Measurements from ENCODE around the gene TRMT44.
A peak's percentile ranks its signal among the peaks of the same experiment; 100 is the strongest.

The TRMT44 gene

DNA sequence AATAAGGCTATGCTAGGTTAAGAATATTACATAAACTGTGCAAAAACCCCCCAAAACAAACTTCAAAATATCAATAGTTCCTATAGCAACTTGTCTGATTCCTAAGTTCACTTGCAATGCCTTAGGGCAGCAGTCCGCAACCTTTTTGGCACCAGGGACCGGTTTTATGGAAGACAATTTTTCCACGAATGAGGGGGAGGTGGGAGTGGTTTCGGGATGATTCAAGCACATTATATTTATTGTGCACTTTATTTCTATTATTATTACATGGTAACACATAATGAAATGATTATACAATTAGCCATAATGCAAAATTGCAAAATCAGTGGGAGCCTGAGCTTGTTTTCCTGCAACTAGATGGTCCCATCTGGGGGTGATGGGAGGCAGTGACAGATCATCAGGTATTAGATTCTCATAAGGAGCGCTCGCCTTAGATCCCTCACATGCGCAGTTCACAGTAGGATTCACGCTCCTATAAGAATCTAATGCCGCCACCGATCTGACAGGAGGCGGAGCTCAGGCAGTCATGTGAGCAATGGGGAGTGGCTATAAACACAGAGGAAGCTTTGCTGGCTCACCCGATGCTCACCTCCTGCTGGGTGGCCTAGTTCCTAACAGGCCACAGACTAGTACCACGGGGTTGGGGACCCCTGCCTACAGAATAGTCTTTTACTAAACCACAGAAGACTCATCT lies 39.8 kb upstream of the TRMT44 start:
- Histone ChIP-seq H3K36me3 (ENCODE audit: control insufficient read depth in 1 of 2, insufficient read depth in 2 of 2, low read length in 2 of 2) (peaks cover 34 to 43% of the 10 kb centered on the region in 2 experiments), H3K27me3 (ENCODE audit: insufficient read depth, low read length) (no peaks in the 10 kb centered on the region), H2BK5ac (ENCODE audit: low read depth, low read length, poor library complexity) (no peak overlapping the region), H3K14ac (ENCODE audit: low read length) (no peak overlapping the region), H3K9ac (ENCODE audit: low read length) (no peak overlapping the region), H3K23ac (ENCODE audit: low read length) (no peak overlapping the region), H2BK120ac (ENCODE audit: insufficient read depth, low read length, poor library complexity) (no peak overlapping the region), H3K4ac (ENCODE audit: low read depth, low read length) (no peak overlapping the region), H2BK12ac (ENCODE audit: low read length) (no peak overlapping the region), H3K4me1 (ENCODE audit: control insufficient read depth in 1 of 2, insufficient read depth in 2 of 2, low read length in 2 of 2) (peaks cover 0 to 7% of the 10 kb centered on the region in 2 experiments), H3K4me3 (ENCODE audit: low read depth, low read length) (no peak overlapping the region), H3K18ac (ENCODE audit: low read length) (no peak overlapping the region), H3K79me1 (ENCODE audit: low read length) (peaks cover 2% of the 10 kb centered on the region), H2AFZ (ENCODE audit: insufficient read depth, low read length, poor library complexity) (no peak overlapping the region), H3K79me2 (ENCODE audit: control insufficient read depth, insufficient read depth, low read length, poor library complexity) (no peaks in the 10 kb centered on the region), H3K4me2 (ENCODE audit: low read length) (no peak overlapping the region), H4K91ac (ENCODE audit: low read depth, low read length) (no peak overlapping the region), H2AK5ac (ENCODE audit: low read length) (no peak overlapping the region), H4K12ac (ENCODE audit: low read depth, low read length) (no peak overlapping the region), H4K8ac (ENCODE audit: low read depth, low read length) (no peak overlapping the region), H3K9me3 (ENCODE audit: insufficient read depth, low read depth, low read length) (no peaks in the 10 kb centered on the region), H3K27ac (ENCODE audit: low read depth, low read length) (no peak overlapping the region)
- no peak for DNase-seq
- no CpG with 5 or more reads among the region's 13 CpGs for WGBS (ENCODE audit: extremely low coverage, insufficient coverage, insufficient read length)

DNA sequence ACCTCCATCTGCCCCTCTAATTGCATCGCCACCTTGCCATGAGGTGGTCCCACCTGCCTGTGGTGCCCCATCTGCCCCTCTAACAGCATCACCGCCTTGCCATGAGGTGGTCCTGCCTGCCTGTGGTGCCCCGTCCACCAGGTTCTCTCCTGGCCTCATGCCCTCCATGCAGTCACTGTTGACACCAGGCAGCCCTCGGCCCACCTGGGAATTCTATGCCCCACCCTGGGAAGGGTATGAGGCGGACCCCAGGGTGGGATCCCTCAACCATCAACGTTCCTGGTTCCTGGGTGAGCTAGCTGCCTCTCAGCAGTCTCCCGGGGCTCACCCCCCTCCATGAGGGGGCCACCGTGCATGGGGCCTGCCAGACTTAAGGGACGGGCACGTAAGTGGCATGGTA lies 38.9 kb upstream of the TRMT44 start:
- Histone ChIP-seq H3K4me3 (ENCODE audit: low read depth, low read length) (no peak overlapping the region), H3K18ac (ENCODE audit: low read length) (peak overlapping the region; percentile 10), H4K12ac (ENCODE audit: low read depth, low read length) (no peak overlapping the region), H3K14ac (ENCODE audit: low read length) (no peak overlapping the region), H3K4me2 (ENCODE audit: low read length) (no peak overlapping the region), H2BK120ac (ENCODE audit: insufficient read depth, low read length, poor library complexity) (no peak overlapping the region), H4K91ac (ENCODE audit: low read depth, low read length) (no peak overlapping the region), H2BK5ac (ENCODE audit: low read depth, low read length, poor library complexity) (no peak overlapping the region), H3K79me2 (ENCODE audit: control insufficient read depth, insufficient read depth, low read length, poor library complexity) (no peaks in the 10 kb centered on the region), H3K27me3 (ENCODE audit: insufficient read depth, low read length) (no peaks in the 10 kb centered on the region), H3K36me3 (ENCODE audit: control insufficient read depth in 1 of 2, insufficient read depth in 2 of 2, low read length in 2 of 2) (peaks cover 33 to 45% of the 10 kb centered on the region in 2 experiments), H3K79me1 (ENCODE audit: low read length) (peaks cover 2% of the 10 kb centered on the region), H2AFZ (ENCODE audit: insufficient read depth, low read length, poor library complexity) (no peak overlapping the region), H3K9me3 (ENCODE audit: insufficient read depth, low read depth, low read length) (no peaks in the 10 kb centered on the region), H3K4ac (ENCODE audit: low read depth, low read length) (no peak overlapping the region), H3K4me1 (ENCODE audit: control insufficient read depth in 1 of 2, insufficient read depth in 2 of 2, low read length in 2 of 2) (peaks cover 0 to 7% of the 10 kb centered on the region in 2 experiments), H3K23ac (ENCODE audit: low read length) (no peak overlapping the region), H2AK5ac (ENCODE audit: low read length) (peak overlapping the region; percentile 20), H4K8ac (ENCODE audit: low read depth, low read length) (no peak overlapping the region), H3K27ac (ENCODE audit: low read depth, low read length) (no peak overlapping the region), H2BK12ac (ENCODE audit: low read length) (peak overlapping the region; percentile 5), H3K9ac (ENCODE audit: low read length) (no peak overlapping the region)
- no CpG with 5 or more reads among the region's 10 CpGs for WGBS (ENCODE audit: extremely low coverage, insufficient coverage, insufficient read length)
- no peak for DNase-seq

DNA sequence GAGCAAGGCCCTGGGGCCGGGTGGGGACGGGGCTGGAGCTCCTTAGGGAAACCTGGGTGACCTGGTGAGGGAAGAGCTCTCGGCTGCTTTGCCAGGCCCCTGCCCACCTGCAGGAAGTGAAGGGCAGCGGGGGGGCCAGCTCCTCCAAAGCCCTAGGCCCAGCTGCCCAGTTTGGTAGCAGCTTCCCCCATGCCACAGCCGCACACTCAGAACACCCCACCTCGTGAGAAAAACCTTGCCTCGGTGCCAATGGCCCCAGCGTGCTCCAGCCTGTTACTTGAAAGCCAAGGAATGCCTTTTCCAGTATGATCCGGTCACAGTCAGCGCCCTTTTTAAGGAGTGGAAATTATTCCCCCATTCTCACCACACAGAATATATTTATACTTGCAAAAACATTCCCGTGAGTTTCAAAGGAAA lies 38.4 kb upstream of the TRMT44 start:
- H3K79me2 ChIP-seq (ENCODE audit: control insufficient read depth, insufficient read depth, low read length, poor library complexity): no peaks in the 10 kb centered on the region
- H3K27ac ChIP-seq (ENCODE audit: low read depth, low read length): no peak overlapping the region
- H2AK5ac ChIP-seq (ENCODE audit: low read length): no peak overlapping the region
- H2BK12ac ChIP-seq (ENCODE audit: low read length): peak overlapping the region; percentile 5
- H2AFZ ChIP-seq (ENCODE audit: insufficient read depth, low read length, poor library complexity): no peak overlapping the region
- no peak overlapping the region for H3K4ac ChIP-seq (ENCODE audit: low read depth, low read length)
- H2BK120ac ChIP-seq (ENCODE audit: insufficient read depth, low read length, poor library complexity): no peak overlapping the region
- H3K4me3 ChIP-seq (ENCODE audit: low read depth, low read length): no peak overlapping the region
- DNase-seq: no peak
- H4K8ac ChIP-seq (ENCODE audit: low read depth, low read length): no peak overlapping the region
- peak overlapping the region; percentile 10 for H3K18ac ChIP-seq (ENCODE audit: low read length)
- H4K91ac ChIP-seq (ENCODE audit: low read depth, low read length): no peak overlapping the region
- no peak overlapping the region for H4K12ac ChIP-seq (ENCODE audit: low read depth, low read length)
- peaks cover 2% of the 10 kb centered on the region for H3K79me1 ChIP-seq (ENCODE audit: low read length)
- no peaks in the 10 kb centered on the region for H3K9me3 ChIP-seq (ENCODE audit: insufficient read depth, low read depth, low read length)
- H3K36me3 ChIP-seq (ENCODE audit: control insufficient read depth in 1 of 2, insufficient read depth in 2 of 2, low read length in 2 of 2): peaks cover 29 to 40% of the 10 kb centered on the region in 2 experiments
- no peak overlapping the region for H3K23ac ChIP-seq (ENCODE audit: low read length)
- H3K14ac ChIP-seq (ENCODE audit: low read length): no peak overlapping the region
- no peak overlapping the region for H2BK5ac ChIP-seq (ENCODE audit: low read depth, low read length, poor library complexity)
- peaks cover 0 to 4% of the 10 kb centered on the region in 2 experiments for H3K4me1 ChIP-seq (ENCODE audit: control insufficient read depth in 1 of 2, insufficient read depth in 2 of 2, low read length in 2 of 2)
- no peak overlapping the region for H3K4me2 ChIP-seq (ENCODE audit: low read length)
- no peaks in the 10 kb centered on the region for H3K27me3 ChIP-seq (ENCODE audit: insufficient read depth, low read length)
- no CpG with 5 or more reads among the region's 11 CpGs for WGBS (ENCODE audit: extremely low coverage, insufficient coverage, insufficient read length)
- no peak overlapping the region for H3K9ac ChIP-seq (ENCODE audit: low read length)

DNA sequence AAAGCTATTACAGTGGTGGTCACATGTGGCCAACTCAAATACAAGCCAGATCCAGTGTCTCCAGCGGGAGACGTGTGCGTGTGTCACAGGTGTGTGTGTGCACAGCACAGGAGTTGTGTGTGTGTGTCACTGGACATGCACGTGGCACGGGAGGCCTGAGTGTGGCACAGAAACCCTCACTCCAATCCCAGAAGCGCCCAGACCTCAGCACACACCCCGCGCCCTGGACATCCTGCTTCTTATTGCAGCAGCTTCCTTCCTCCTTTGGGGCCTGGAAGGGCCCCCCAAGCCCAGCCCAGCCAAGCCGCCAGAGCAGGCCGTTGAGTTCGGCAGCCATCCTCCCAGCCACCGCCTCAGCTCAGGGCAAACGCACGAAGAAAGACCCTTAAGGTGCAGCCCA lies 37.9 kb upstream of the TRMT44 start:
- Histone ChIP-seq H4K12ac (ENCODE audit: low read depth, low read length) (no peak overlapping the region), H3K4ac (ENCODE audit: low read depth, low read length) (peak overlapping the region; percentile 1), H4K8ac (ENCODE audit: low read depth, low read length) (no peak overlapping the region), H3K27ac (ENCODE audit: low read depth, low read length) (no peak overlapping the region), H2AK5ac (ENCODE audit: low read length) (peak overlapping the region; percentile 5), H2AFZ (ENCODE audit: insufficient read depth, low read length, poor library complexity) (no peak overlapping the region), H2BK5ac (ENCODE audit: low read depth, low read length, poor library complexity) (no peak overlapping the region), H4K91ac (ENCODE audit: low read depth, low read length) (no peak overlapping the region), H3K79me2 (ENCODE audit: control insufficient read depth, insufficient read depth, low read length, poor library complexity) (no peaks in the 10 kb centered on the region), H3K9me3 (ENCODE audit: insufficient read depth, low read depth, low read length) (no peaks in the 10 kb centered on the region), H3K18ac (ENCODE audit: low read length) (peak overlapping the region; percentile 5), H3K79me1 (ENCODE audit: low read length) (peaks cover 2% of the 10 kb centered on the region), H3K4me3 (ENCODE audit: low read depth, low read length) (no peak overlapping the region), H3K14ac (ENCODE audit: low read length) (no peak overlapping the region), H3K9ac (ENCODE audit: low read length) (no peak overlapping the region), H2BK120ac (ENCODE audit: insufficient read depth, low read length, poor library complexity) (peak overlapping the region; percentile 18), H3K4me2 (ENCODE audit: low read length) (no peak overlapping the region), H3K4me1 (ENCODE audit: control insufficient read depth in 1 of 2, insufficient read depth in 2 of 2, low read length in 2 of 2) (peaks cover 0 to under 1% of the 10 kb centered on the region in 2 experiments), H3K27me3 (ENCODE audit: insufficient read depth, low read length) (no peaks in the 10 kb centered on the region), H3K23ac (ENCODE audit: low read length) (no peak overlapping the region), H3K36me3 (ENCODE audit: control insufficient read depth in 1 of 2, insufficient read depth in 2 of 2, low read length in 2 of 2) (peaks cover 33 to 42% of the 10 kb centered on the region in 2 experiments), H2BK12ac (ENCODE audit: low read length) (peak overlapping the region; percentile 2)
- no peak for DNase-seq
- WGBS (ENCODE audit: extremely low coverage, insufficient coverage, insufficient read length): no CpG with 5 or more reads among the region's 14 CpGs

Measured in trophoblast cell (in vitro differentiated cells and primary cell).